ENCODE data around the gene CNTNAP5.

Gene CNTNAP5

GRCh38 chr2:124652099-124652498, 627.0 kb downstream of the CNTNAP5 start:
- Mint-ChIP-seq H3K4me1 (ENCODE audit: low read depth) (no peaks in the 10 kb centered on the region), H3K36me3 (ENCODE audit: low read depth) (no peaks in the 10 kb centered on the region), H3K27ac (no peak overlapping the region), H3K9me3 (peaks cover 13% of the 10 kb centered on the region), H3K4me3 (no peak overlapping the region), H3K27me3 (no peaks in the 10 kb centered on the region)
- DNase-seq = no peak

GRCh38 chr2:124658373-124658772, 633.3 kb downstream of the CNTNAP5 start:
- DNase-seq = no peak
- H3K9me3 Mint-ChIP-seq = peaks cover 13% of the 10 kb centered on the region
- H3K4me3 Mint-ChIP-seq = no peak overlapping the region
- H3K4me1 Mint-ChIP-seq (ENCODE audit: low read depth) = no peaks in the 10 kb centered on the region
- H3K36me3 Mint-ChIP-seq (ENCODE audit: low read depth) = no peaks in the 10 kb centered on the region
- H3K27me3 Mint-ChIP-seq = no peaks in the 10 kb centered on the region
- H3K27ac Mint-ChIP-seq = no peak overlapping the region

- Mint-ChIP-seq H3K4me1 (ENCODE audit: low read depth) (no peaks in the 10 kb centered on the region), H3K27ac (no peak overlapping the region), H3K27me3 (no peaks in the 10 kb centered on the region), H3K4me3 (no peak overlapping the region), H3K36me3 (ENCODE audit: low read depth) (no peaks in the 10 kb centered on the region), H3K9me3 (peaks cover 12% of the 10 kb centered on the region)
- no peak for DNase-seq
These were observed 636.5 kb downstream of the CNTNAP5 start for GRCh38 chr2:124661558-124661957.

GRCh38 chr2:124662946-124663644, 638.0 kb downstream of the CNTNAP5 start:
- no peaks in the 10 kb centered on the region for H3K27me3 Mint-ChIP-seq
- H3K4me3 Mint-ChIP-seq = no peak overlapping the region
- H3K36me3 Mint-ChIP-seq (ENCODE audit: low read depth) = no peaks in the 10 kb centered on the region
- H3K4me1 Mint-ChIP-seq (ENCODE audit: low read depth) = no peaks in the 10 kb centered on the region
- DNase-seq = no peak
- H3K27ac Mint-ChIP-seq = no peak overlapping the region
- peaks cover 9% of the 10 kb centered on the region for H3K9me3 Mint-ChIP-seq

- no peak for DNase-seq
- no peak overlapping the region for H3K4me3 Mint-ChIP-seq
- H3K27ac Mint-ChIP-seq = no peak overlapping the region
- peaks cover 9% of the 10 kb centered on the region for H3K9me3 Mint-ChIP-seq
- H3K4me1 Mint-ChIP-seq (ENCODE audit: low read depth) = no peaks in the 10 kb centered on the region
- H3K27me3 Mint-ChIP-seq = no peaks in the 10 kb centered on the region
- H3K36me3 Mint-ChIP-seq (ENCODE audit: low read depth) = no peaks in the 10 kb centered on the region
These were observed 638.5 kb downstream of the CNTNAP5 start for GRCh38 chr2:124663645-124663997.

GRCh38 chr2:124664363-124664762, 639.3 kb downstream of the CNTNAP5 start:
- Mint-ChIP-seq H3K27me3 (no peaks in the 10 kb centered on the region), H3K36me3 (ENCODE audit: low read depth) (no peaks in the 10 kb centered on the region), H3K4me3 (no peak overlapping the region), H3K4me1 (ENCODE audit: low read depth) (no peaks in the 10 kb centered on the region), H3K27ac (no peak overlapping the region), H3K9me3 (peaks cover 6% of the 10 kb centered on the region)
- DNase-seq = no peak

GRCh38 chr2:124666976-124667375, 641.9 kb downstream of the CNTNAP5 start:
- no peak overlapping the region for H3K4me3 Mint-ChIP-seq
- H3K36me3 Mint-ChIP-seq (ENCODE audit: low read depth) = no peaks in the 10 kb centered on the region
- no peaks in the 10 kb centered on the region for H3K27me3 Mint-ChIP-seq
- no peaks in the 10 kb centered on the region for H3K4me1 Mint-ChIP-seq (ENCODE audit: low read depth)
- DNase-seq = no peak
- H3K9me3 Mint-ChIP-seq = peaks cover 12% of the 10 kb centered on the region
- no peak overlapping the region for H3K27ac Mint-ChIP-seq

- no peak for DNase-seq
- peaks cover 8% of the 10 kb centered on the region for H3K9me3 Mint-ChIP-seq
- H3K4me1 Mint-ChIP-seq (ENCODE audit: low read depth) = no peaks in the 10 kb centered on the region
- no peak overlapping the region for H3K4me3 Mint-ChIP-seq
- no peaks in the 10 kb centered on the region for H3K27me3 Mint-ChIP-seq
- H3K36me3 Mint-ChIP-seq (ENCODE audit: low read depth) = no peaks in the 10 kb centered on the region
- H3K27ac Mint-ChIP-seq = no peak overlapping the region
These were observed 643.1 kb downstream of the CNTNAP5 start for GRCh38 chr2:124668161-124668560.

- peaks cover 8% of the 10 kb centered on the region for H3K9me3 Mint-ChIP-seq
- no peaks in the 10 kb centered on the region for H3K27me3 Mint-ChIP-seq
- no peak for DNase-seq
- H3K36me3 Mint-ChIP-seq (ENCODE audit: low read depth) = no peaks in the 10 kb centered on the region
- no peak overlapping the region for H3K27ac Mint-ChIP-seq
- H3K4me3 Mint-ChIP-seq = no peak overlapping the region
- no peaks in the 10 kb centered on the region for H3K4me1 Mint-ChIP-seq (ENCODE audit: low read depth)
These were observed 645.1 kb downstream of the CNTNAP5 start for GRCh38 chr2:124670187-124670586.

- Mint-ChIP-seq H3K27me3 (no peaks in the 10 kb centered on the region), H3K36me3 (ENCODE audit: low read depth) (no peaks in the 10 kb centered on the region), H3K27ac (no peak overlapping the region), H3K4me1 (ENCODE audit: low read depth) (no peaks in the 10 kb centered on the region), H3K9me3 (peaks cover 22% of the 10 kb centered on the region), H3K4me3 (no peak overlapping the region)
- DNase-seq = no peak
These were observed 653.0 kb downstream of the CNTNAP5 start for GRCh38 chr2:124678043-124678442.

- H3K4me1 Mint-ChIP-seq (ENCODE audit: low read depth) = no peaks in the 10 kb centered on the region
- no peaks in the 10 kb centered on the region for H3K27me3 Mint-ChIP-seq
- no peaks in the 10 kb centered on the region for H3K36me3 Mint-ChIP-seq (ENCODE audit: low read depth)
- H3K27ac Mint-ChIP-seq = no peak overlapping the region
- H3K4me3 Mint-ChIP-seq = no peak overlapping the region
- H3K9me3 Mint-ChIP-seq = peaks cover 23% of the 10 kb centered on the region
- DNase-seq = no peak
These were observed 658.7 kb downstream of the CNTNAP5 start for GRCh38 chr2:124683536-124684428.

- no peak for DNase-seq
- Mint-ChIP-seq H3K4me3 (no peak overlapping the region), H3K9me3 (peaks cover 33% of the 10 kb centered on the region)
These were observed 664.3 kb downstream of the CNTNAP5 start for GRCh38 chr2:124689348-124689747.

GRCh38 chr2:124692216-124692615, 667.1 kb downstream of the CNTNAP5 start:
- H3K36me3 Mint-ChIP-seq (ENCODE audit: low read depth) = no peaks in the 10 kb centered on the region
- H3K4me3 Mint-ChIP-seq = no peak overlapping the region
- DNase-seq = no peak
- no peaks in the 10 kb centered on the region for H3K27me3 Mint-ChIP-seq
- peaks cover 34% of the 10 kb centered on the region for H3K9me3 Mint-ChIP-seq
- no peak overlapping the region for H3K27ac Mint-ChIP-seq
- H3K4me1 Mint-ChIP-seq (ENCODE audit: low read depth) = no peaks in the 10 kb centered on the region

More at GRCh38 chr2:124689348-124689747, 664.3 kb downstream of the CNTNAP5 start:
- H3K4me1 Mint-ChIP-seq (ENCODE audit: low read depth) = no peaks in the 10 kb centered on the region
- H3K27ac Mint-ChIP-seq = no peak overlapping the region
- no peaks in the 10 kb centered on the region for H3K27me3 Mint-ChIP-seq
- no peaks in the 10 kb centered on the region for H3K36me3 Mint-ChIP-seq (ENCODE audit: low read depth)

GRCh38 chr2:124692707-124693106, 667.6 kb downstream of the CNTNAP5 start:
- Mint-ChIP-seq H3K36me3 (ENCODE audit: low read depth) (no peaks in the 10 kb centered on the region), H3K27ac (no peak overlapping the region), H3K4me3 (no peak overlapping the region), H3K4me1 (ENCODE audit: low read depth) (no peaks in the 10 kb centered on the region), H3K27me3 (no peaks in the 10 kb centered on the region), H3K9me3 (peaks cover 32% of the 10 kb centered on the region)
- DNase-seq = no peak

- H3K27ac Mint-ChIP-seq = no peak overlapping the region
- no peak for DNase-seq
- H3K4me3 Mint-ChIP-seq = no peak overlapping the region
- H3K36me3 Mint-ChIP-seq (ENCODE audit: low read depth) = no peaks in the 10 kb centered on the region
- no peaks in the 10 kb centered on the region for H3K27me3 Mint-ChIP-seq
- H3K9me3 Mint-ChIP-seq = peaks cover 33% of the 10 kb centered on the region
- no peaks in the 10 kb centered on the region for H3K4me1 Mint-ChIP-seq (ENCODE audit: low read depth)
These were observed 668.1 kb downstream of the CNTNAP5 start for GRCh38 chr2:124693156-124693555.
